H9 (cell line): Measurements from ENCODE around the gene SAMMSON. TPM values are rescaled to one million over a fixed set of nuclear protein-coding genes. Genes with fewer than 3 reads are reported as not detected.

Experiments used
- DNase-seq: peaks from one replicate; pipeline ENCODE4 v3.0.0-alpha.2; 2017
- H2AFZ ChIP-seq: one replicate; pipeline ENCODE4 v1.6.1; 2013; ENCODE audit warnings: mild to moderate bottlenecking, low read length, control low read depth, moderate library complexity
- H2AK5ac ChIP-seq: 2 replicates; pipeline ENCODE4 v1.6.1; 2013; ENCODE audit warnings: low read length, control low read depth, mixed read lengths; ENCODE audit not compliant: insufficient read length
- H2BK120ac ChIP-seq: one replicate; pipeline ENCODE4 v1.6.1; 2013; ENCODE audit warnings: low read depth, mild to moderate bottlenecking, low read length, control low read depth, inconsistent platforms; ENCODE audit not compliant: poor library complexity, severe bottlenecking
- H2BK12ac ChIP-seq: 2 replicates; pipeline ENCODE4 v1.6.1; 2013; ENCODE audit warnings: low read length, control low read depth, mixed read lengths, low read depth; ENCODE audit not compliant: insufficient read length
- H2BK15ac ChIP-seq: 2 replicates; pipeline ENCODE4 v1.6.1; 2013; ENCODE audit warnings: low read depth, low read length, control low read depth
- H2BK20ac ChIP-seq: one replicate; pipeline ENCODE4 v1.6.1; 2013; ENCODE audit warnings: low read depth, mild to moderate bottlenecking, low read length, control low read depth, inconsistent platforms; ENCODE audit not compliant: poor library complexity, severe bottlenecking
- H2BK5ac ChIP-seq: 2 replicates; pipeline ENCODE4 v1.6.1; 2013; ENCODE audit warnings: low read length, control low read depth, mixed read lengths; ENCODE audit not compliant: insufficient read length
- H3K14ac ChIP-seq: 2 replicates; pipeline ENCODE4 v1.6.1; 2013; ENCODE audit warnings: low read length, control low read depth; ENCODE audit not compliant: insufficient read depth
- H3K18ac ChIP-seq: 2 replicates; pipeline ENCODE4 v1.6.1; 2013; ENCODE audit warnings: low read depth, mild to moderate bottlenecking, mixed read lengths, low read length, control low read depth; ENCODE audit not compliant: insufficient read length
- H3K23ac ChIP-seq: 2 replicates; pipeline ENCODE4 v1.6.1; 2013; ENCODE audit warnings: low read length, control low read depth, mixed read lengths, low read depth; ENCODE audit not compliant: insufficient read length
- H3K23me2 ChIP-seq: 2 replicates; pipeline ENCODE4 v1.6.1; 2013; ENCODE audit warnings: low read depth, mild to moderate bottlenecking, mixed read lengths, low read length, control low read depth; ENCODE audit not compliant: insufficient read length, poor library complexity, severe bottlenecking
- H3K27ac ChIP-seq: 2 replicates; pipeline ENCODE4 v1.5.1; 2013; ENCODE audit warnings: low read length, control low read depth, mixed read lengths, low read depth; ENCODE audit not compliant: insufficient read length
- H3K27me3 ChIP-seq: 2 replicates; pipeline ENCODE4 v1.6.1; 2013; ENCODE audit warnings: low read length, control low read depth, inconsistent platforms; ENCODE audit not compliant: insufficient read depth
- H3K4ac ChIP-seq: 2 replicates; pipeline ENCODE4 v1.6.1; 2013; ENCODE audit warnings: low read depth, mild to moderate bottlenecking, control low read depth, inconsistent platforms, low read length, moderate library complexity
- H3K4me1 ChIP-seq: 2 replicates; pipeline ENCODE4 v1.6.1; 2013; ENCODE audit warnings: low read length, control low read depth, inconsistent platforms; ENCODE audit not compliant: insufficient read depth
- H3K4me2 ChIP-seq: 2 replicates; pipeline ENCODE4 v1.6.1; 2013; ENCODE audit warnings: low read length, control low read depth, mixed read lengths; ENCODE audit not compliant: insufficient read length, insufficient read depth
- H3K56ac ChIP-seq: 2 replicates; pipeline ENCODE4 v1.6.1; 2013; ENCODE audit warnings: low read depth, mild to moderate bottlenecking, mixed read lengths, low read length, control low read depth; ENCODE audit not compliant: insufficient read length
- H3K79me1 ChIP-seq: 2 replicates; pipeline ENCODE4 v1.6.1; 2013; ENCODE audit warnings: low read depth, mild to moderate bottlenecking, moderate library complexity, low read length, control low read depth, inconsistent platforms; ENCODE audit not compliant: insufficient read depth, poor library complexity, severe bottlenecking
- H3K79me2 ChIP-seq: 2 replicates; pipeline ENCODE4 v1.6.1; 2013; ENCODE audit warnings: low read length, control low read depth, inconsistent platforms; ENCODE audit not compliant: insufficient read depth
- H3K9ac ChIP-seq: 2 replicates; pipeline ENCODE4 v1.6.1; 2013; ENCODE audit warnings: low read length, control low read depth, mixed read lengths; ENCODE audit not compliant: insufficient read length; ENCODE audit errors: extremely low read depth
- H3K9me3 ChIP-seq: one replicate; pipeline ENCODE4 v1.6.1; 2013; ENCODE audit warnings: low read depth, low read length, inconsistent platforms; ENCODE audit not compliant: control insufficient read depth
- H3T11ph ChIP-seq: one replicate; pipeline ENCODE4 v1.6.1; 2013; ENCODE audit warnings: mild to moderate bottlenecking, low read length, control low read depth, inconsistent platforms
- H4K20me1 ChIP-seq: one replicate; pipeline ENCODE4 v1.6.1; 2013; ENCODE audit not compliant: control insufficient read depth, insufficient read length, insufficient read depth
- H4K5ac ChIP-seq: 2 replicates; pipeline ENCODE4 v1.6.1; 2013; ENCODE audit warnings: low read depth, mild to moderate bottlenecking, mixed read lengths, low read length, control low read depth; ENCODE audit not compliant: insufficient read length
- H4K8ac ChIP-seq: replicated peaks from 2 replicates; pipeline ENCODE4 v1.6.1; 2013; ENCODE audit warnings: low read length, control low read depth, mixed read lengths, low read depth; ENCODE audit not compliant: insufficient read length
- H4K91ac ChIP-seq: 2 replicates; pipeline ENCODE4 v1.6.1; 2013; ENCODE audit warnings: low read depth, mild to moderate bottlenecking, moderate library complexity, mixed read lengths, low read length, control low read depth; ENCODE audit not compliant: insufficient read length
- H3K27ac Mint-ChIP-seq, 3 experiments: 2 replicates in 2 of 3; 3 replicates in 1 of 3; pipeline ENCODE4 v1.8.0; 2020 to 2021; ENCODE audit warnings: mixed read lengths in 3 of 3, mild to moderate bottlenecking in 1 of 3, moderate library complexity in 1 of 3
- H3K27me3 Mint-ChIP-seq: 2 replicates; pipeline ENCODE4 v1.8.0; 2021; ENCODE audit warnings: low read depth, mild to moderate bottlenecking, moderate library complexity, mixed read lengths
- H3K36me3 Mint-ChIP-seq, 3 experiments: 2 replicates in 2 of 3; 3 replicates in 1 of 3; pipeline ENCODE4 v1.8.0; 2020 to 2021; ENCODE audit warnings: low read depth in 3 of 3, mixed read lengths in 3 of 3; ENCODE audit not compliant: insufficient read depth in 1 of 3
- H3K4me1 Mint-ChIP-seq, 2 experiments: 2 replicates each; pipeline ENCODE4 v1.8.0; 2020; ENCODE audit warnings: mixed read lengths in 2 of 2
- H3K4me3 Mint-ChIP-seq, 2 experiments: 2 replicates in 1 of 2; 3 replicates in 1 of 2; pipeline ENCODE4 v1.8.0; 2020 to 2021; ENCODE audit warnings: mild to moderate bottlenecking in 2 of 2, mixed read lengths in 2 of 2, moderate library complexity in 1 of 2
- H3K9me3 Mint-ChIP-seq, 2 experiments: 2 replicates in 1 of 2; 3 replicates in 1 of 2; pipeline ENCODE4 v1.8.0; 2020; ENCODE audit warnings: mild to moderate bottlenecking in 2 of 2, mixed read lengths in 2 of 2, moderate library complexity in 1 of 2
- WGBS: extraction: QIAGEN DNeasy Blood & Tissue Kit; methylation state at CpG from one replicate; pipeline ENCODE4 v1.1.7; 2013; ENCODE audit warnings: missing lambda C conversion rate, low lambda C conversion rate, mixed read lengths; ENCODE audit not compliant: insufficient read length; ENCODE audit errors: extremely low coverage; 5-methylcytosine and 5-hydroxymethylcytosine counted together
- total RNA-seq: library from RNA; stranded (reverse); gene quantifications from 2 replicates; pipeline ENCODE4 v1.2.1, GENCODE V29; 2021
- TF ChIP-seq, protein P1 (sequence below): fragments of 200-600 bp; sonication (generic); conservative IDR thresholded peaks from 3 replicates; pipeline ENCODE4 v1.8.0; 2021; ENCODE audit warnings: antibody characterized with exemption, mild to moderate bottlenecking

The SAMMSON gene
- total RNA-seq, 1 experiment from 2014 or later, result not detected

GRCh38 chr3:70057426-70057825, 57.9 kb downstream of the SAMMSON start:
- no peak overlapping the region for H3T11ph ChIP-seq
- H4K20me1 ChIP-seq, result no peaks in the 10 kb centered on the region
- H3K79me2 ChIP-seq, result no peaks in the 10 kb centered on the region
- no peak overlapping the region for H3K56ac ChIP-seq
- no peaks in the 10 kb centered on the region for H3K79me1 ChIP-seq
- peaks cover 2% of the 10 kb centered on the region; the same call in 1 of the 2 replicates for H3K4me1 ChIP-seq
- Mint-ChIP-seq H3K27ac (no peak overlapping the region), H3K9me3 (no peaks in the 10 kb centered on the region), H3K27me3 (no peaks in the 10 kb centered on the region), H3K36me3 (peaks cover 0 to 2% (median 0%) of the 10 kb centered on the region in 3 experiments; a peak in 1 of 7 replicates), H3K4me1 (peaks cover 32 to 36% of the 10 kb centered on the region in 2 experiments), H3K4me3 (no peak overlapping the region)
- H2BK20ac ChIP-seq, result no peak overlapping the region
- H3K18ac ChIP-seq, result no peak overlapping the region
- no CpG with 5 or more reads among the region's 1 CpG for WGBS
- no peak overlapping the region for H4K8ac ChIP-seq
- no peak overlapping the region for H3K27ac ChIP-seq
- no peak overlapping the region for H2AFZ ChIP-seq
- H4K91ac ChIP-seq, result no peak overlapping the region
- H3K23ac ChIP-seq, result no peak overlapping the region
- no peak overlapping the region for H3K9ac ChIP-seq
- no peak overlapping the region for H2AK5ac ChIP-seq
- no peak overlapping the region for H2BK120ac ChIP-seq
- no peaks in the 10 kb centered on the region for H3K23me2 ChIP-seq
- no peak overlapping the region for H3K4me2 ChIP-seq
- TF ChIP-seq, protein P1, sequence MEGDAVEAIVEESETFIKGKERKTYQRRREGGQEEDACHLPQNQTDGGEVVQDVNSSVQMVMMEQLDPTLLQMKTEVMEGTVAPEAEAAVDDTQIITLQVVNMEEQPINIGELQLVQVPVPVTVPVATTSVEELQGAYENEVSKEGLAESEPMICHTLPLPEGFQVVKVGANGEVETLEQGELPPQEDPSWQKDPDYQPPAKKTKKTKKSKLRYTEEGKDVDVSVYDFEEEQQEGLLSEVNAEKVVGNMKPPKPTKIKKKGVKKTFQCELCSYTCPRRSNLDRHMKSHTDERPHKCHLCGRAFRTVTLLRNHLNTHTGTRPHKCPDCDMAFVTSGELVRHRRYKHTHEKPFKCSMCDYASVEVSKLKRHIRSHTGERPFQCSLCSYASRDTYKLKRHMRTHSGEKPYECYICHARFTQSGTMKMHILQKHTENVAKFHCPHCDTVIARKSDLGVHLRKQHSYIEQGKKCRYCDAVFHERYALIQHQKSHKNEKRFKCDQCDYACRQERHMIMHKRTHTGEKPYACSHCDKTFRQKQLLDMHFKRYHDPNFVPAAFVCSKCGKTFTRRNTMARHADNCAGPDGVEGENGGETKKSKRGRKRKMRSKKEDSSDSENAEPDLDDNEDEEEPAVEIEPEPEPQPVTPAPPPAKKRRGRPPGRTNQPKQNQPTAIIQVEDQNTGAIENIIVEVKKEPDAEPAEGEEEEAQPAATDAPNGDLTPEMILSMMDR, result no peak
- no peak overlapping the region for H4K5ac ChIP-seq
- H3K27me3 ChIP-seq, result no peaks in the 10 kb centered on the region
- no peak overlapping the region for H2BK15ac ChIP-seq
- H3K4ac ChIP-seq, result no peak overlapping the region
- no peak overlapping the region for H3K14ac ChIP-seq
- H3K9me3 ChIP-seq, result no peaks in the 10 kb centered on the region
- no peak overlapping the region for H2BK5ac ChIP-seq
- no peak overlapping the region for H2BK12ac ChIP-seq
- no peak for DNase-seq
